K562 (cell line): ENCODE measurements around the gene LRRTM3. TPM values are rescaled to one million over a fixed set of nuclear protein-coding genes. Genes with fewer than 3 reads are reported as not detected.

Experiments
- ATAC-seq: fragments of 200-7000 bp; cut with Tn5 transposase; 3 replicates; pipeline ENCODE4 v1.9.1; 2020; ENCODE audit warnings: moderate library complexity
- BruUV-seq: library from RNA; stranded (reverse); fragments of 400-500 nt; replicated peaks from 2 replicates; lab custom pipeline; 2021; lab: Mats Ljungman, UMichigan
- CTCF ChIA-PET: fragments of 300-600 bp; formaldehyde crosslinking; extraction: SDS; loops from one replicate; lab custom pipeline; 2021; ENCODE audit warnings: low intra/inter-chr PET ratio; lab: Yijun Ruan, JAX
- POLR2A ChIA-PET: fragments of 300-600, 350-650 bp; sonication (Branson Sonifier 250); formaldehyde crosslinking; extraction: SDS; loops from one replicate; lab custom pipeline; 2021; ENCODE audit warnings: antibody characterized with exemption, inconsistent platforms; lab: Yijun Ruan, JAX
- DNase-seq, 4 experiments: peaks; one replicate each; pipeline versions ENCODE4 v3.0.0 to v3.0.0-alpha.2; 2011 to 2018; ENCODE audit warnings: low spot score in 3 of 4, mixed read lengths in 3 of 4; ENCODE audit errors: extremely low read depth in 1 of 4
- FAIRE-seq: peaks from 2 replicates; lab custom pipeline; 2011; peaks lifted over from hg19 to GRCh38; lab: Jason Lieb, UNC
- H2AFZ ChIP-seq: 2 replicates; pipeline ENCODE4 v1.6.0; 2011; ENCODE audit warnings: low read depth, low read length, control low read depth, inconsistent platforms
- H3K27ac ChIP-seq: fragments of 200-600 bp; 3 replicates; pipeline ENCODE4 v1.8.0; 2011; ENCODE audit warnings: low read depth, mild to moderate bottlenecking, control low read depth, inconsistent platforms, low read length, moderate library complexity, mixed read lengths; ENCODE audit errors: extremely low read depth
- H3K27me3 ChIP-seq, 2 experiments: fragments of 300-600 bp in 1 of 2; 2 replicates in 1 of 2; 3 replicates in 1 of 2; pipeline versions ENCODE4 v1.6.0 to v1.8.0; 2011; ENCODE audit warnings: inconsistent platforms in 2 of 2, low read length in 2 of 2, mild to moderate bottlenecking in 1 of 2, mixed read lengths in 1 of 2, moderate library complexity in 1 of 2; ENCODE audit not compliant: control insufficient read depth in 2 of 2, insufficient read depth in 2 of 2
- H3K36me3 ChIP-seq: fragments of 300-600 bp; 3 replicates; pipeline ENCODE4 v1.8.0; 2011; ENCODE audit warnings: mild to moderate bottlenecking, low read length, inconsistent platforms; ENCODE audit not compliant: control insufficient read depth, insufficient read depth
- H3K4me1 ChIP-seq, 2 experiments: fragments of 200-600 bp in 1 of 2; replicated peaks in 1 of 2; 2 replicates in 1 of 2; 3 replicates in 1 of 2; pipeline versions ENCODE4 v1.5.1 to v1.8.0; 2011; ENCODE audit warnings: inconsistent platforms in 2 of 2, low read length in 2 of 2, mild to moderate bottlenecking in 1 of 2, mixed read lengths in 1 of 2, moderate library complexity in 1 of 2; ENCODE audit not compliant: control insufficient read depth in 2 of 2, insufficient read depth in 2 of 2
- H3K4me2 ChIP-seq: 2 replicates; pipeline ENCODE4 v1.6.1; 2011; ENCODE audit warnings: low read length, control low read depth, inconsistent platforms, mixed read lengths; ENCODE audit not compliant: insufficient read depth
- H3K4me3 ChIP-seq: fragments of 200-600 bp; sonication (generic), shearing (Covaris generic); 2 replicates; pipeline ENCODE4 v1.5.1; 2016; ENCODE audit warnings: control low read depth, inconsistent platforms
- H3K79me2 ChIP-seq: fragments of 200-600 bp; 3 replicates; pipeline ENCODE4 v1.8.0; 2011; ENCODE audit warnings: low read length, inconsistent platforms; ENCODE audit not compliant: control insufficient read depth, insufficient read depth
- H3K9ac ChIP-seq, 2 experiments: 2 replicates each; pipeline versions ENCODE4 v1.6.0 to v1.6.1; 2011; ENCODE audit warnings: low read depth in 2 of 2, low read length in 2 of 2, control low read depth in 1 of 2, inconsistent platforms in 1 of 2, mild to moderate bottlenecking in 1 of 2, mixed read lengths in 1 of 2; ENCODE audit not compliant: insufficient read depth in 1 of 2
- H3K9me1 ChIP-seq: one replicate; pipeline ENCODE4 v1.6.0; 2011; ENCODE audit warnings: inconsistent platforms, mild to moderate bottlenecking, low read length, moderate library complexity; ENCODE audit not compliant: control insufficient read depth, insufficient read depth
- H3K9me3 ChIP-seq: replicated peaks from 2 replicates; pipeline ENCODE4 v1.5.1; 2011; ENCODE audit warnings: low read depth, low read length, inconsistent platforms; ENCODE audit not compliant: control insufficient read depth, insufficient read depth
- H4K20me1 ChIP-seq: replicated peaks from 2 replicates; pipeline ENCODE4 v1.6.1; 2011; ENCODE audit warnings: low read length, inconsistent platforms, mixed read lengths; ENCODE audit not compliant: control insufficient read depth, insufficient read depth
- BRD4 ChIP-seq: fragments of 200-600 bp; sonication (generic); IDR thresholded peaks from 2 replicates; pipeline ENCODE4 v1.6.1; 2017; ENCODE audit warnings: inconsistent platforms
- BRD9 ChIP-seq: fragments of 450-650 bp; IDR thresholded peaks from 2 replicates; pipeline ENCODE4 v1.6.1; 2018; ENCODE audit warnings: low read depth; ENCODE audit not compliant: partially characterized antibody
- CREM ChIP-seq: IDR thresholded peaks from 2 replicates; pipeline ENCODE4 v1.6.1; 2014; ENCODE audit warnings: antibody characterized with exemption, low read depth
- LARP7 ChIP-seq: fragments of 450-650 bp; IDR thresholded peaks from 2 replicates; pipeline ENCODE4 v1.6.1; 2016
- MEF2A ChIP-seq: IDR thresholded peaks from 2 replicates; pipeline ENCODE4 v1.6.1; 2011; ENCODE audit warnings: low read depth, mild to moderate bottlenecking, low read length, moderate library complexity; ENCODE audit not compliant: control insufficient read depth
- PHB ChIP-seq: fragments of 250-450 bp; sonication (Bioruptor Pico); IDR thresholded peaks from 2 replicates; pipeline ENCODE4 v1.5.0; 2021
- RBM14 ChIP-seq: fragments of 200-400 bp; formaldehyde crosslinking; IDR thresholded peaks from 2 replicates; pipeline ENCODE4 v1.6.1; 2018; ENCODE audit warnings: low read depth, mild to moderate bottlenecking, low read length, moderate library complexity, borderline replicate concordance; ENCODE audit not compliant: insufficient read depth
- RUNX1 ChIP-seq: sonication (generic); IDR thresholded peaks from 2 replicates; pipeline ENCODE4 v1.6.1; 2016; ENCODE audit warnings: antibody characterized with exemption, low read depth
- SPI1 ChIP-seq: IDR thresholded peaks from 2 replicates; pipeline ENCODE4 v1.6.1; 2011; ENCODE audit warnings: low read depth, low read length, control low read depth, borderline replicate concordance
- ZNF282 ChIP-seq: sonication (generic); formaldehyde crosslinking; IDR thresholded peaks from 2 replicates; pipeline ENCODE4 v1.8.1; 2023; ENCODE audit warnings: missing genetic modification reagents
- ZNF639 ChIP-seq, 2 experiments: fragments of 200-800 bp in 1 of 2; sonication (Bioruptor generic) in 1 of 2; sonication (generic) in 1 of 2; formaldehyde crosslinking in 1 of 2; IDR thresholded peaks in 1 of 2; conservative IDR thresholded peaks in 1 of 2; 2 replicates each; pipeline versions ENCODE4 v1.5.0 to v1.6.1; 2016 to 2020; ENCODE audit warnings: missing compliant biosample characterization in 1 of 2, missing genetic modification characterization in 1 of 2, missing genetic modification reagents in 1 of 2
- WGBS: fragments of 100-300 bp; shearing (Covaris generic); methylation state at CpG from one replicate; pipeline ENCODE4 v1.1.6; 2016; ENCODE audit warnings: low coverage, mixed read lengths; ENCODE audit not compliant: insufficient coverage; ENCODE audit errors: missing lambda C conversion rate; 5-methylcytosine and 5-hydroxymethylcytosine counted together
- in situ Hi-C: fragments of 300-500 bp; cut with MboI; formaldehyde crosslinking; loops from 4 replicates; pipeline ENCODE4 v1.15.0; 2018; ENCODE audit warnings: inconsistent platforms, mixed read lengths
- intact Hi-C: fragments of 100-400 bp; cut with micrococcal nuclease; formaldehyde crosslinking; loops from 2 replicates; pipeline ENCODE4 v1.14.2; 2022
- polyA plus RNA-seq, 8 experiments: library from polyadenylated mRNA; depleted of rRNA in 4 of 8; stranded (reverse) in 5 of 8; unstranded in 3 of 8; fragments of >200 nt; fragmentation: Nextera tagmentation in 2 of 8; fragmentation: Illumina TruSeq in 1 of 8; extraction: Ambion mirVana in 2 of 8; extraction: Trizol in 1 of 8; gene quantifications; 2 replicates each; pipeline versions ENCODE4 v1.2.1 to v1.2.3, GENCODE V29; 2011 to 2014; ENCODE audit warnings: inconsistent platforms in 1 of 8, missing spikeins in 1 of 8
- total RNA-seq, 7 experiments: library from RNA; depleted of rRNA in 6 of 7; stranded (reverse); fragments of >200 nt in 6 of 7; fragmentation: Illumina TruSeq in 2 of 7; extraction: Trizol in 2 of 7; gene quantifications; 2 replicates each; pipeline versions ENCODE4 v1.2.1 to v1.2.3, GENCODE V29; 2011 to 2021; ENCODE audit warnings: low replicate concordance in 1 of 7

LRRTM3 gene
- total and polyA plus RNA-seq, 9 of the 15 experiments (the other 6 are each of a cell fraction or from before 2014, with no cell fraction given) = not detected

- no peaks in the 10 kb centered on the region for H4K20me1 ChIP-seq
- no peak for FAIRE-seq
- TF ChIP-seq RBM14 = no peak
- no peak for TF ChIP-seq SPI1
- no peak for TF ChIP-seq LARP7
- TF ChIP-seq BRD9 = no peak
- TF ChIP-seq MEF2A = no peak
- no peak for TF ChIP-seq PHB (CRISPR knock-in tag)
- no peak for TF ChIP-seq RUNX1
- TF ChIP-seq BRD4 = no peak
- no peak for TF ChIP-seq CREM
- no peak for TF ChIP-seq ZNF639 (CRISPR knock-in tag; conservative IDR thresholded peaks at IDR 0.05 in 1 of 2, IDR thresholded peaks at IDR 0.05 in 1 of 2)
- TF ChIP-seq ZNF282 (CRISPR knock-in tag) = no peak
- TF ChIP-seq, all 486 proteins: peak for 0
- ATAC-seq = no peak
- no peak overlapping the region for H3K4me3 ChIP-seq
- H2AFZ ChIP-seq = no peak overlapping the region
- H3K27me3 ChIP-seq = no peaks in the 10 kb centered on the region
- H3K79me2 ChIP-seq = no peaks in the 10 kb centered on the region
- no TSS peak for BruUV-seq
- no peaks in the 10 kb centered on the region; the same call in 1 of the 2 replicates for H3K9me3 ChIP-seq
- ChIA-PET CTCF (no interaction called here), POLR2A (no interaction called here)
- no peaks in the 10 kb centered on the region for H3K36me3 ChIP-seq
- no peaks in the 10 kb centered on the region for H3K9me1 ChIP-seq
- H3K4me1 ChIP-seq = no peaks in the 10 kb centered on the region
- DNase-seq = no peak
- H3K4me2 ChIP-seq = no peak overlapping the region
- H3K27ac ChIP-seq = no peak overlapping the region
- intact Hi-C loops (no loop called here), in situ Hi-C loops (no loop called here)
- 0% methylated on average over 2 of the region's 2 CpGs for WGBS
- H3K9ac ChIP-seq = no peak overlapping the region
Measured at GRCh38 chr10:66951896-66952295, 26.1 kb downstream of the LRRTM3 start.
